AG10803 (cell line): Measurements from ENCODE around the gene COPS4.
"Not testable (repeated sequence)": the region's sequence is repeated elsewhere in the genome, so short reads cannot be mapped to it uniquely, and the experiment has no call there.

ENCODE experiments used
- DNase-seq: peaks from one replicate; pipeline ENCODE4 v3.0.0; 2010; ENCODE audit warnings: low read depth
- H3K4me3 ChIP-seq: 2 replicates; pipeline ENCODE4 v1.5.1; 2011; ENCODE audit warnings: mild to moderate bottlenecking, low read length, control low read depth
- CTCF ChIP-seq: conservative IDR thresholded peaks from 2 replicates; pipeline ENCODE4 v1.5.1; 2011; ENCODE audit warnings: mild to moderate bottlenecking, low read length, control low read depth, inconsistent platforms

The COPS4 gene

DNA sequence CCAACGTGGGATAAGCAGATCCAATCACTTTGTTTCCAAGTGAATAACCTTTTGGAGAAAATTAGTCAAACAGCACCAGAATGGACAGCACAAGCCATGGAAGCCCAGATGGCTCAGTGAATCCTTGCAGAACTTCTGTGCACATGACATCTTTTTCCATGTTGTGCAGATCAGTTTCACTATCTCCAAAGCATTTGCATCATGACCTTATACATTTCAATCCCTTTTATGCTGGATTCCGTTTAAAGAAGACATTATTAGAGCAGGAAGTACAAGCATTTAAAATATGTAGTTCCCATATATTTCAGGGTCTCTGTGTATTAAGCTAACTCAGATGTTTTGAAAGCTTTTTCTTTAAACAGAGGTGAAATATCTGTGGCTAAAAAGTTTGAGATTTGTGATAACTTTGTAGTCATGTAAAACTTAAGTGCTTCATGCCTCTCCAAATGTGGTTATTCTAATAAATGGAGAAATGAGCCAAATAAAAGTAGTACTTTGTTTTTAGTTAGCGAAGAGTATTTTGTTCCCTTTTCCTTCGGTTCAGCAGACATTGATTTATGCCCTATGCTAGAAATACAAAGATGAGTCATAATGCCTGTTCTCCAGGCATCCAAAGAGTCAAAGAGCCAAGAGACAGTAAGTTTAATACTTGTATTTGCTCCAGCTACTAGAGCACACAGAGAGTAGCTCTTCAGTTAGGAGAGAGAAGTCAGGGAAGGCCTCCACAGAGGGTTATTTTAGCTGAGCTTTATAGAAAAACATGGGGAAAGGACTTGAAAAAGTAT, 40.5 kb downstream of the COPS4 start:
- TF ChIP-seq CTCF, result no peak
- no peak overlapping the region for H3K4me3 ChIP-seq
- peak; percentile 85 for DNase-seq

GRCh38 chr4:83080561-83080960, 45.6 kb downstream of the COPS4 start:
- DNase-seq, result no peak
- TF ChIP-seq CTCF, result no peak
- no peak overlapping the region for H3K4me3 ChIP-seq

GRCh38 chr4:83082777-83083176, 47.8 kb downstream of the COPS4 start:
- TF ChIP-seq CTCF, result no peak
- DNase-seq, result peak; percentile 40
- no peak overlapping the region for H3K4me3 ChIP-seq

DNA sequence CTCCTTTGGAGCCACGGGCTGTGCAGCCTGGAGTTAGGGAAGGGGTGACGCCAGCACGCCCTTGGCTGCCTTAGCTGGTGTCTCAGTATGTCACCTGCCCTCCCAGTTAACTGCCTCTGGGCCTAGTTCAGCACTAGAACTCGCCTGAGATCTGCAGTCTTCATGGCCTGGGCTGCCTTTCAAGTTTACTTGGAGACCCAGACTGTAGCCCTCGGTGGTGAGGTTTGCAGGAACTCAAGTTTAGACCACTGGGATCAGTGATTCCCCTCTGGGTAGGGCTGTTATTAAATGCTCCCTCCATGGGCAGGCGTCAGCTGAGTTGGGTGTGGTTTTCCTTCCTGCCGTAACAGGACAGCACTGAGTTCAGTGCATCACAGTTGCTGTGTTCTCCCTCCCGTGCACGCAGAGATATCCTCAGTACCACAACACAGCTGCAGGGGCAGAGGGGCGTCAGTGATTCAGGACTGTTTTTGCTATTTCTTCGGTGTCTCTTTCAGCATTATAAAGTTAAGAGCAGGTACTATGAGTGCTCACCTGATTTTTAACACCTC, 49.0 kb downstream of the COPS4 start:
- no peak for DNase-seq
- no peak overlapping the region for H3K4me3 ChIP-seq
- no peak for TF ChIP-seq CTCF

GRCh38 chr4:83084956-83085355, 50.0 kb downstream of the COPS4 start:
- H3K4me3 ChIP-seq, DNase-seq: not testable (repeated sequence)

GRCh38 chr4:83089410-83090157, 54.6 kb downstream of the COPS4 start:
- no peak for DNase-seq
- no peak overlapping the region for H3K4me3 ChIP-seq
- TF ChIP-seq CTCF, result no peak

DNA sequence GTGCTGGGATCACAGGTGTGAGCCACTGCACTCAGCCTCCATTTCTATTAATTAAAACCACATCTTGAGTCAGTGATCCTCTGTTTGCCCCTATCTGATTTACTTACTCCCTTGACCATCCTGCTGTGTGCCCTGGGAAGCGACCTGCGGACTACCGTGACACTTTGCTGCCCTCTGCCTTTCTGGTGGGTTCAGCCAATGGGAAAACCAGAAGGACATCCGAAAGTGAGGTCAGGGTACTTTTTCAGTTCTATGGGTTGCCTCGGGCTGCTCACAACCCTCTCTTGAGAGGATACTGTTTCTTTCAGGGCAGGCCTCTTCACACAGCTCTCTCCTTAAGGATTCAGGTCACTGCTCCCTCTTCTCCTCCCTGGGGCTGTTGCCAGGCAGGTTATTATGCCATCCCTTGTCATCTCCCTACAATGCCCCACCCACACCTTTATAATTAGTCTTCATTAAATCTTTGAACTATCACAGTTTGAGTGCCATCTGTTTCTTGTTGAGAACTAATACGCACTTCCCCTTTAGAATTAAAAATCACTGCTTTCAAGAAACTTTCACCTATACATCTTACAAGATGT, 58.2 kb downstream of the COPS4 start:
- DNase-seq, result no peak

More for the DNA sequence above, 58.2 kb downstream of the COPS4 start:
- no peak for TF ChIP-seq CTCF
- no peak overlapping the region for H3K4me3 ChIP-seq
